NCI-H187 (cell line): ENCODE measurements around the gene PRKCA.
"Not testable (repeated sequence)": the region's sequence is repeated elsewhere in the genome, so short reads cannot be mapped to it uniquely, and the experiment has no call there.

Experiments used
- DNase-seq, 2 experiments: peaks; one replicate each; lab custom pipeline; 2025; lab: John Stamatoyannopoulos, UW

The PRKCA gene

DNA sequence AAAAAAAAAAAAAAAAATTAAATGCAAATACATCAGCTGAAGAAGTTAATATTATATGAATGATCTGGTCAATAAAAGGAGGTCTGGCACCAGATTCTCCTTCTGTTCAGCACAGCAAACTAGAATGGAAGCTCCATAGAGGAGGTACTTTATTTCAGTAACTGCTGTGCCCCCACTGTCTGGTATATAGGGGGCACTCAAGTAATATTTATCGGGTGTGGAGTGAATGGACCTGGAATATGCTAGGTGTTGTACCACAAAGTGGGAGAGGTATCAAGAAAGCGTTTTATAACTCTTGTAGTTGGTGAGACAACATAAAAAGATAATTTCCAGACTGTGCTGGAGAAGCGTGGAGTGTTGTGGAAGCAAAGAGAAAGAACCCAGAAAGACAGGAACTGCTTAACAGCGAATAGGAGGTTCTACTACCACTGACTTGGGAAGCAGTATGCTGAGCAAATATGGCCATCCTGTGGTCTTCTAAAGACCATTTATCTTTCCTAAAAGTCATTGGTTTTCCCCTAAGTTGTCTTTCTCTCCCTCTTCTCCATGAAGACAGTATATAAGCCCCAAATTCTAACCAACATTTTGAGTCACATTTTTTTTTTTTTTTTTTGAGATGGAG is 12.2 kb upstream of the PRKCA start:
- no peak for DNase-seq

DNA sequence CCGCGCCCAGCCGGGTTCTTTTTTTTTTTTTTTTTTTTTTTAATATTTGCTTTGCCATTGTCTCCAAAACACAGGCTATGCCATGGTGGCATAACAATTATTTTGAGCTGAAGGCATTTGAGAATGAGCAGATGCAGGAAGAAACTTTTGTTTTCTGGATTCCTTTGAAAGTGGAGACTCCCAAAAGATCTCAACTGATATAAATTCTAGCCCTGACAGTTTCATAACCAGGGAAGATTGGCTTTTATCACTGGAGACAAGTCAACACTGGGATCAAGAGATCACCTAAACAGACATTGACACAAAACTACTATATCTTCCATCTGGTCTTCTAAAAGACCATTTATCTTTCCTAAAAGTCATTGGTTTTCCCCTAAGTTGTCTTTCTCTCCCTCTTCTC is 10.1 kb upstream of the PRKCA start:
- DNase-seq = no peak

DNA sequence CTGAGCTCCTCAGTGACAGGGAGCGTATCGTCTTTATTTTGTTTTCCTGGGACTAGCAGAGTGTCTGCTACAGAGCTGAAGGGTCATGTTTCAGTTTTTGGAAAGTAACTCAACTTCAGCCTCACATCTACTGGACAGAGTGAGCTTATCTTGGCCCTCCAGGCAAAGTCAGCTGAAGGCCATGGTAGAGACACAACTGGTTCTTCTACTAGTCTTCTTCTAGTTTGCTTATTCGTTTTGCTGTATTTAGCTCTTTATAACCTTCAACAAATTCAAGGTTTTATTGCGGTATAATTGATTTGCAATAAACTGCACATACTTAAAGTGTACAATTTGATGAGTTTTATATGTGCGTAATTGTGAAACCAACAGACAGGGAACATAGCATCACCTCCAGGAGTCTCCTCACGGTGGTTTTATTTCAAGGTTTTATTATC is 6.1 kb upstream of the PRKCA start:
- no peak for DNase-seq

DNA sequence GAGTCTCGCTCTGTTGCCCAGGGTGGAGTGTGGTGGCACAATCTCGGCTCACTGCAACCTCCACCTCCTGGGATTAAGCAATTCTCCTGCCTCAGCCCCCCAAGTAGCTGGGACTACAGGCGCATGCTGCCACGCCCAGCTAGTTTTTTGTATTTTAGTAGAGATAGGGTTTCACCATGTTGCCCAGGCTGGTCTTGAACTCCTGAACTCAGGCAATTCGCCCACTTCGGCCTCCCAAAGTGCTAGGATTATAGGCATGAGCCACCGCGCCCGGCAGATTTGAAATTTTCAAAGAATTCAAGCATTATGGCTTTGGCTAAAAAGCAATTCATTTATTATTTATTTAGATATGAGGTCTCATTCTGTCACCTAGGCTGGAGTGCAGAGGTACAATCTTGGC is 5.0 kb upstream of the PRKCA start:
- not testable (repeated sequence) for DNase-seq

DNA sequence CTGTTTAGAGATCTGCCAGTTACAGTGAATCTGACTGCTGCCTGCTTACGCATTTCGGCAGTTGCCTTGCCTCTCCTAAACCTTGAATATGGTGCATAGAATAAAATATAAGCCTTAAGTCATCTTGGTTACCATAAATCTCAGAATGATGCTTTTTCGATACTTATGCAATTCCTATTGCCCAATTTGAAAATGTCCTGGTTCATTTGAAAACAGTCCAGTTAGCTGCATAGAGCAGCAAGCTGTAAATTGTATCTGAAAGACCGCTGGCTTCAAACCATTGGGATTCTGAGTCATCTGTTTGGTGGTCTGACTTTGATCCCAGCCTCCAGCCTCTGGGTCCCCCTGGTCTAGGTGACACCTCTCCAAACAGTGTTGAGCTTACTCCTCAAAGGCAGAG is 2.7 kb upstream of the PRKCA start:
- DNase-seq = no peak

DNA sequence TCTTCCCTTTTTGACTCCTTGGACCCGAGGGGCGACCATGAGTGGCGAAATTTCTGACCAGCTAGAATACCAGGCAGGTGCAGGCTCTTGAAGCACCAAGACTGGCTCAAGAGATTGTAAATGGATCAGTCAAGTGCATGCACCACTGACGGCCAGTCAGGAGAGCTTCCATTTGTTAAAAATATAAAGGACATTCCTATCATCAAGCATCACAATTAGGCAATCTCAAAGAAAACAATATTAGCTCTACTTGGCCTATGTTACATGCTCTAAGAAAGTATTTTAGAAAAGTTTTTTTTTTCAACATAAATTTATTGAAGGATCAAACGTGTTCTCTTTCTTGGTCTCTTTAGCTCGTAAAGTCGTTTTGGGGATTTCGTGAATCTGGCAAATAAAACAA is 1.5 kb upstream of the PRKCA start:
- DNase-seq = no peak

DNA sequence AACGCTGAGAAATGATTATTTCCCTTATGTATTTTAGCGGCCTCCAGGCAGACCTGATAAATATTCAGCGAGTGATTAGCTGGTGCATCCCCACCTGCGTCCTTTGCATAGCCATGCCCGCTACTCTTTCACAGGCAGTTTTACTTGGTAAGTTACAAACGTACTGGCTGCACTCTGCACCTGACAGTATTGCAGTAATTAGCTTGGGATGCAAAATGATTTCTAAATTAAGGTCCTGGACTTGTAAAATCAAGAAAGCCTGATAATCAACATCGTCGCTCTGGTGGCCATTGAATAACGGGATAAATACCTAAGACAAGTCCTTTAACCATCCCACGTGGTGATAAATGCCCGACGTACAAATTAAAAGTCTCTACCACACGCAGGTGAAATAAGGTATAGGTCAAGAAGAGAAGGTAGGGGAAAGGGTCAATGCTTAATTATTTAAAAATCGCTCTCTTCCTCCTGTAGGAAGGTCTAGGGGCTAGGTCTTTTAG is 998 bp upstream of the PRKCA start:
- no peak for DNase-seq

DNA sequence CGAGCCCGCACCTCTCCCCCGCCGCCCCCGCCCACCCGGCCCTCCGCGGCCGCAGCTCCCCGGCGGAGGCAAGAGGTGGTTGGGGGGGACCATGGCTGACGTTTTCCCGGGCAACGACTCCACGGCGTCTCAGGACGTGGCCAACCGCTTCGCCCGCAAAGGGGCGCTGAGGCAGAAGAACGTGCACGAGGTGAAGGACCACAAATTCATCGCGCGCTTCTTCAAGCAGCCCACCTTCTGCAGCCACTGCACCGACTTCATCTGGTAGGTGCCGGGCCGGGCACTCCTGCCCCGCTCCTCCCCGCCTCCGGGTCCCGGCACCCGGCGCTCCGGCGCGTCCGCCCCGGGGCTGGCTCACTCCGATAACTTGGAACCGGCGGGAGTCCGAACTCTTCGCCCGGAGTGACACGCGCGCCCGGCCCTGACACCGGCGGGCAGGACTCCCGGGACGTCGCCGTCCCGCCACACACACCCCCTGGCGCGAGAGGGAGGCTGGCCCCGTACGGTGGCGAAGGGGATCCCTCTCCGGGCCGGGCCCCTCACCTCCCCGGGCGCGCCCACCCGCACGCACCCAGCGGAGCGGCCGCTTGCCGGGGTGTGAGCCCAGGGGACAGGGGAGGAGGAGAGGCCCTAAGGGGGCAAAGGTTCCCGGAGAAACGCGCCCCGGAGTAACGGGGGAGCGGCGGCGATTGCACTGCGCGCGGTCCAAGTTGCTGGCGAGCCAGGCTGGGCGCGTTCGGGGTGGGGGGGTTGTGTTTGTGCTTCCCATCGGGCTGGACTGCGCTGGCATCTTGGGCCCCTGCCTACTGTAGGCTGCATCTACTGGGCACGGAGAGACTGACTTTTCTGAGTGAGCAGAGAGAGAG is 581 bp downstream of the PRKCA start:
- DNase-seq = no peak

DNA sequence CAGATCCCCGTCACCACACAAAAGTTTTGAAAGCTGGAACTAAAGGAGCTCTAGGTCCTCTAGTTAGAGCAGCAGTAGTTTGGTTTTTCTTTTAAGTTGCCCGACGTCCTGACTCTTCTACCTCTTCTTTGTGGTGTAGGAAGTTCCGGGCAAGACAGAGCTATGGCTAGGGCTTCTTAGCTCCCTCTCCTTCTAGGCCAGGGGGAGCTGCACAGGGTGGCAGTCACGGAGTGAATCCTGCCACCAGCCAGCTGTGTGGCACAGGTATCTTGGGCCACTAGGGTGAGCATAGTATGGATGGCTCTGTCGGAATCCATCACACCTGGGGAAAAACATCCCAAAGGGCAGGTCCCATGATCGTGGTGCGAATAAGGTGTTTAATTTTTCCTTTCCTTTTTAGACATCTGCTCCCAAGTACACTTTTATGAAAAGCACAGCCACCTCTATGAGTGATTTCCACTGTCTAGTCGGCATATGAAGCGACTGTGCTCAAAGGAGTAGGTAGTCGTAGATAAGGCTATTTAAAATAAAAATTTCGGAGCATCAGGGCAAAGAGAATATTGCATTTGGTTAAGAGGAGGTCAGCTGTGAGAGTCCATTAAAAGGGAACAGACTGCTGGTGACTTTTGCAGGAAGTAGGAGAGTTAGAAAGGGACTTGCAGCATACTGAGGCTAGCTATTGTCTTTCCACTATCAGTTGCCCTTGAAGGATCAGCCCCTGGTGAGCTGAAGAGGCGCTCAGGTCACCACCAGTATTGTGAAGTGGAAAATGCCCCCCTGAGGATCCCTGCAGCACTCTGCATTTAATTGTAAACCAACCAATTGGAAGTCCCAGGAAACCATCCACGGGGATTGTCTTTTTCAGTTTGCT is 2.1 kb downstream of the PRKCA start:
- DNase-seq = no peak

DNA sequence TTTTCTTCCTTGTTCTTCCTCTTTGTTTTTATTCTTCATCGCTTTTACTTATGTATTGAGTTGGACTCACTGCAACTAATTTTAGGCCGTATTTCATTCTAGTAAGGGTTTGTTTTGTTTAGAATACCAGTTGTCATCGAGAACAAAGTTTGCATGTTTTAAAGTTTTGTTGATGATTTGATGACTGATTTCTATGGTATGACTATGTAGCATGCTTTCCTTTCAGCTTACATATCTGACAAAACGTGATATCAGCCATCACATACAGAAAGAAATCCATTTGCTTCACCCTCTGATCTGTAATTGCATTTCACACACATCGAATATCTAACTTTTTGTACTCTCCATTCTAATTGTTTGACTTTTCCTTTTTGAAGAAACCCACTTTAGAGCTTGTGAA is 4.0 kb downstream of the PRKCA start:
- no peak for DNase-seq

DNA sequence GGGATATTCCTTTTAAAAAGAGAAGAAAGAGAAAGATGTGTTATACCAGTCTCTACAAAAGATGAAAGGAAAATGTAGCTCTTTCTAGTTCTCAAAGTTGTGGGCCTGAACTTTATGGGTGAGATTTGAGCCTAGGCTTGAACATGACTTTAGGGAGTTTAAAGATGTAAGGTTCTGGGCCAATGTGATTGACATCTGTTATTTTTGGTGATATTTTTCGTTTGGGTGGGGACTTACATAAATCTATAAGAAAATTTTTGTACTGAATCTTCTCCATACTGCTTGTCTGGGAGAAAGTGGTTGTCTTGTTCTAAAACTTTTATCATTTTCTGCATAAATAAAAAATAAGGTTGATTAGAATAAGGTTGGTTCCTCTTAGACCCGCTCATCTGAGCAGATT is 4.8 kb downstream of the PRKCA start:
- DNase-seq = no peak

DNA sequence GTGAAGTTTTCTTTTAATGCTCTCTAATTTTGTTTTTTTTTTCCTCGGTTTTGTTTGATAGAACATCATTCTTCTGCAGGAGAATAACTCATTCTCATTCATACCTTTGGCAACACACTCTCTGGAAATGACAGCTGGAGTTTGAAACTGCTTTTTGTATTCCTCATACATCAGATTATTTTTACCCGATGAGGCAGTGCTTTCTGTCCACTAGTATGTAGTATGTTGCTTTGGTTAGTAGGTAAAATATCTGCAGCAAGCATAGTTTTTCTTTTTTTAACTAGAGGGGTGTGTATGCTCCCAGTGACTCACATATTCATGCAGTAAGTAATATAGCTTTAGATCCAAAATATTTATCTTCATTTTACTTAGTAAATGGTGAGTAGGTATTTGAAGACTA is 6.4 kb downstream of the PRKCA start:
- DNase-seq = no peak

DNA sequence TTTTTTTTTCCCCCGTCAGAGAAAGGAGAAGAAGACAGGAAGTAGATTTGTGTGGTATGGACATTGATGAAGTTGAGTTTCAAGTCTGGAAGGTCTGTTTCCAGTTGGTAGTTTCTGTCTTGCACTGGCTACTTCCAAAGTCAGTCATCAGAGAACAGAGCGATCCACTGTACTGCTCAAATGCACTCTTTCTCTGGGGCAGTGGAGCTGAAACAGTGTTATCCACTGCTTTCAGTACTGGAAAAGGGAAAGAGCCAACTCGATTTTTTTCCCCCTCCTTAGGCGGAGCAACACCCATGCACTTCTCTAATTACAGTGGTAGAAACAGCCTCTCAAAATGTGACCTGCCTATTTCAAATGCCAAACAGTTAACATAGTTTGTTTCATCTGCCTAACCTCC is 7.4 kb downstream of the PRKCA start:
- no peak for DNase-seq

DNA sequence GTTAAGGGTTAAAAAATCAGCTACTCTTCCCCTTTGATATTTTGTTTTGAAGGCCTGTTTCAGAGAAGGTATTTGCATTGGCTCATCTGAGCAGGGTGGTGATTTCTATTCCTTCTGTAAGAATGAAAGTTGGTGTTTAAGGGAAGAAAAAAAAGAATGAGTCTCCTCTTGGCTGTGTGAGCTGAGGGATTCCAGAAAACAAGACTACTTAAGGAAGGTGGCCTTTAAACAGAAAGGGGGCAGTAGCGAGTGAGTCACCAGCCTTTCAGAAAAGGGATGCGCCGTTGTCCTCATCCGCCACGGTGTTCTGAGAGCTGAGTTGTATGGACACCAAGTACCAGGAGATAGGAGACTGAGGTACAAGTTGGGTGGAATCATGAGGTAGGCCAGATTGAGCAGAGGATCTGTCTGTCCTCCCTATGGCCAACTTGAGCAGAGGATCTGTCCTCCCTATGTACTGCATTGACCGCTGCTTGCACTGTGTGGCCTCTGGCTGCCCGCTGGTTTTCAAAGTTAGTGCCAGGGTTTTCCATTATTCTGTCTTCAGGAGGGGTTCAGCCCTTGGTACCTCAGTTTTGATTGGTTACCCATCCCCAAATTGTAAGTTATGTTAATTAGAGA is 8.2 kb downstream of the PRKCA start:
- DNase-seq = no peak

DNA sequence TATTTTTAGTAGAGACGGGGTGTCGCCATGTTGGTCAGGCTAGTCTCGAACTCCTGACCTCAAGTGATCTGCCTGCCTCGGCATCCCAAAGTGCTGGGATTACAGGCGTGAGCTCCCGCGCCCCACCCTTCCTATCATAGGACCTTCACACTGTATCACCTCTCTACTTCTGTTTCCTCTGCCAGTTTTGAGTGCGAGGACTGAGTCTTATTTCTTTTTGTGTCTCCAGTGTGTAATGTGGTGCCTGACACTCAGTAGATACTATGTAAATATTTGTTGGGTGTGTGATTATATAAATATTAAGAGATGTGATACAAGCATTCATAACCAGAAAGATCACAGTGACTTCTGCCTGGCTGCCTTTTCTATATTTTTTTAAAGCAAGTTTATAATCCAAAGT is 10.5 kb downstream of the PRKCA start:
- DNase-seq = no peak

DNA sequence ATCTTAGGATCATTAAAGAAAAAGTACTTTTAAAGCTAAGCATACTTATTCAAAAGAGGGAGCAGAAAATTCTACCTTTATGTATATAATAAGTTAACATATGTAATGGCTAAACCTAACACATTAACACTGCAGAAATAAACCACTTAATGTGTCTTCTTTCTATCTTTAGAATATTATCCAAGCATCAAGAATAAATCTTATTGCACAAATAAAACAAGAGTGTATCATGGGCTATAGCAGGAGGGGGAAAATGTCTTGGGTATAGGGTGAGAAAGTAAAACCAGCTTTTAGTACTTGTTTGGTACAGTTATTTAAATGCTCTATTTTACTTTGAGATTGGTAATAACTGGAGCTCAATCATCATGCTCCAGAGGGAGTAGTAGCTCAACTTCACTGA is 10.9 kb downstream of the PRKCA start:
- DNase-seq = no peak

DNA sequence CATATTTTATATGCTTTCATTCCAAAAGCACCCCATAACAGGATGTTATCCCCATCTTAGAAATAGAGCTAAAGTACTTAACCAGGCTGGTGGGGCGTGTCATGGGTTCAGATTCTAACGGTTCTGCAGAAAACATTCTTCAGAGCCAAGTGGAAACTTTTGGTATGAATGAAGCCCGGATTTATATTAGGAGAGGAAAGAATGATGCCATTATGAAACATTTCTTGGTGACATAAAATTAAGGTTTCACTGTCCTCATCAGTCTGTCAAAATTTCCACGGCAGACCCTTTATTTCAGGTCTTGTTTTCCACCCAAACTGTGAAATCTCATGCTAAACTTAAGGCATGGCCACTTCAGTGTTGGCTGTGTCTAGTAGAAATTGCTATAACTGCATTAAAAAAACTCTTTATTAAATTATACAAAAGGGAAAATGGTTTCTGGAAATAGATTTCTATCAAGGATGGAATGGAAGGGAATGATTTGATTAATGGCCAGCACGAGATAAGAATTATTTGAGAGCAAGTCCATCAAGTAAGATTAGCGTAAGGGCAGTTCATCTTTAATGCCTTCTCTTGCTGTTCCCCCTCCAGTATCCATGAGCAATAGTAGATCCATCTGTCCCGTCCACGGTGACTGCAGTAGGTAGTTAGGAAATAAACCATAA is 11.7 kb downstream of the PRKCA start:
- no peak for DNase-seq

DNA sequence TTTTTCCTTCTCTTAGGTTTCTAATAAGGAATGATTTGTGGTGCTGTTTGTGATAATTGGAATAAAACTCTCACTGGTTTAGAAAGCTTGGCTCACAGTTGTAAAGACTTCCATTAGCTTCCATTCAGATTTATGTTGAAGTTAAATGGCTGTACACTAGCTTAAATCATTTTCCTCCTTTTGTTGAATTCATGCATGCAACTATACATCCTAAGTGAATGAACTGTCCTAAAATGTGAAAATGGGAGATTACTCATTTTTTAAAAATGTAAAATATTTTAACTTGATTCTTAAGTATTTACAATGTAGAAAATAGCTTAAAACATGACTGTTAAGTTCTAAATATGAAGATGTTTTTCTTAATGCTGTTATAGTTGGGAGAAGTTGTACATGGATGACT is 15.2 kb downstream of the PRKCA start:
- no peak for DNase-seq

DNA sequence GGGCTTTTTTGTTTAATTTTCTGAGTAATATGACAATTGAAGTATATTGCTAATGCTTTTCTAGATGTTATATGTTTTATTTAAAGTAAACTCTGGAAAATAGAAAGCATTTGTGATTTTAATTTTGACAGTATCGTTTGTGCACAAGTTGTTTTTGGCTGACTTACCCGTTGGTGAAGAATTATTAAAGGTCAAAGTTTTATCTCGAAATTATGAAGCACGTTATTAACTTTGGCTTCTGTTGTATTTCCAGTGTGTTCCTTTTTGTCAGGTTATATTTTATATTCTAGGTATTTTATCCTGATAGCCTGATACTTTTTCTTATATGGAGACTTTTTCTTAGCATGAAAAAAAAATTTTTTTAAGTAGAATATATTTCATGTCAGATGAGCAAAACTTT is 16.8 kb downstream of the PRKCA start:
- DNase-seq = no peak

DNA sequence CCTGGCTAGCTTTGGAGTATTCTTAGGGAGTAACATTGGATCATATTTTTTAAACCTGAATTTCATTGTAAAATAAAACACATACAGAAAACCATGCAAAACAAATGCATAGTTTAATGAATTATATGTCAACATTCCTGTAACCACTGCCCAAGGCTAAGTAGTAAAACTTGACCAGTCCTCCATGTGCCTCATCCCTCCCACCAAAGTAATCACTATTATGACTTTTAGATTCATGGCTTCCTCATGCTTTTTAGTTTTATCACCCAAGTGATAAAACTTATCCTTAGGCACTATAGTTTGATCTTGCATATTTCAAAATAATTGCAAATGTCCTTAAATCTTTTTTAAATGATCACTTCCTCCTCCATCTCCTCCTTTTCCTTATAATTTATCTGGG is 20.4 kb downstream of the PRKCA start:
- no peak for DNase-seq

DNA sequence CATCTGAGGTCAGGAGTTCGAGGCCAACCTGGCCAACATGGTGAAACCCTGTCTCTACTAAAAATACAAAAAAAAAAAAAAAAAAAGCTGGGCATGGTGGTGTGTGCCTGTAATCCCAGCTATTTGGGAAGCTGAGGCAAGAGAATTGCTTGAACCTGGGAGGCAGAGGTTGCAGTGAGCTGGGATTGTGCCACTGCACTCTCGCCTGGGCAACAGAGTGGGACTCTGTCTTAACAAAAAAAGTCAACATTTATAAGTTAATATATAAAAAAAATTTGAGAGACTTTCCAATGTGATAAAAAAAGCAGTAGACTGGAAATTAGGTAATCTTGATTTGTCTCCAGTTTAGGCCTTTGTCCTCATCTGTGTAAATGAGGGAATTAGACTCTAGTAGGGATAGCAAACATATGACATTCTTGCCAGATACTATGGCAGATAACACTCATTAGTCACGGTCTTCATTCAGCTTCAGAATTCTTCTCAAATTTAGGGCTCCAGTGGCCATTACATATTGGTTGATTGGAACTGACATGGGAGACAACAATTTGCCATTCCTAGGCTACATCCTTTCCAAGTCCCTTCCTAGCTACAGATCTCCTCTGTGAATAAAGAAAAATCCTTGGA is 22.1 kb downstream of the PRKCA start:
- not testable (repeated sequence) for DNase-seq
